ENCODE measurements around the gene ARF3.

The ARF3 gene

GRCh38 chr12:48982397-48983080 lies 25.3 kb upstream of the ARF3 start:
- peaks cover 65% of the 10 kb centered on the region for H3K4me1 Mint-ChIP-seq
- no peaks in the 10 kb centered on the region for H3K9me3 Mint-ChIP-seq
- H3K27me3 Mint-ChIP-seq (ENCODE audit: low read depth) = peaks cover 98% of the 10 kb centered on the region
- peak overlapping the region; percentile 19 to 78 (median 64) for H3K4me3 Mint-ChIP-seq
- TF ChIP-seq CTCF (IDR thresholded peaks at IDR 0.05; ENCODE audit: unreplicated experiment in 3 of 3) = no peak
- peaks cover 2% of the 10 kb centered on the region for H3K36me3 Mint-ChIP-seq (ENCODE audit: low read depth)
- H3K27ac Mint-ChIP-seq = no peak overlapping the region

- Mint-ChIP-seq H3K27ac (no peak overlapping the region), H3K36me3 (ENCODE audit: low read depth) (peaks cover 6% of the 10 kb centered on the region), H3K4me3 (peak overlapping the region; percentile 19 to 78 (median 64)), H3K27me3 (ENCODE audit: low read depth) (peaks cover 98% of the 10 kb centered on the region), H3K4me1 (peaks cover 71% of the 10 kb centered on the region), H3K9me3 (no peaks in the 10 kb centered on the region)
- TF ChIP-seq CTCF (IDR thresholded peaks at IDR 0.05; ENCODE audit: unreplicated experiment in 3 of 3) = no peak
These were observed 24.5 kb upstream of the ARF3 start for GRCh38 chr12:48981757-48982157.

- peak in 2 of 3 experiments; percentile 9 to 26 for TF ChIP-seq CTCF (IDR thresholded peaks at IDR 0.05; ENCODE audit: unreplicated experiment in 3 of 3)
- no peak overlapping the region for H3K27ac Mint-ChIP-seq
- H3K9me3 Mint-ChIP-seq = no peaks in the 10 kb centered on the region
- peaks cover 70% of the 10 kb centered on the region for H3K4me1 Mint-ChIP-seq
- peaks cover 6% of the 10 kb centered on the region for H3K36me3 Mint-ChIP-seq (ENCODE audit: low read depth)
- peak overlapping the region; percentile 68 to 78 (median 73) for H3K4me3 Mint-ChIP-seq
- H3K27me3 Mint-ChIP-seq (ENCODE audit: low read depth) = peaks cover 100% of the 10 kb centered on the region
These were observed 23.9 kb upstream of the ARF3 start for GRCh38 chr12:48980953-48981756.

GRCh38 chr12:48980389-48980952 lies 23.2 kb upstream of the ARF3 start:
- H3K36me3 Mint-ChIP-seq (ENCODE audit: low read depth) = peaks cover 6% of the 10 kb centered on the region
- peaks cover 64% of the 10 kb centered on the region for H3K4me1 Mint-ChIP-seq

More at GRCh38 chr12:48980389-48980952, 23.2 kb upstream of the ARF3 start:
- H3K27me3 Mint-ChIP-seq (ENCODE audit: low read depth) = peaks cover 100% of the 10 kb centered on the region
- H3K27ac Mint-ChIP-seq = no peak overlapping the region
- no peak for TF ChIP-seq CTCF (IDR thresholded peaks at IDR 0.05; ENCODE audit: unreplicated experiment in 3 of 3)
- H3K4me3 Mint-ChIP-seq = peak overlapping the region; percentile 74 to 80 (median 78)
- H3K9me3 Mint-ChIP-seq = no peaks in the 10 kb centered on the region

All from nephron (organoid).